SK-MEL-5 (cell line): ENCODE measurements around the gene VCAN. TPM values are rescaled to one million over a fixed set of nuclear protein-coding genes. Genes with fewer than 3 reads are reported as not detected.

Experiments used
- DNase-seq: peaks from one replicate; pipeline ENCODE4 v3.0.0-alpha.2; 2016; ENCODE audit warnings: low read depth, low spot score
- in situ Hi-C: cut with HindIII; loops from 2 replicates; pipeline ENCODE4 v1.10.0; 2016; ENCODE audit warnings: low sequenced_read_pairs, high pct_unique_total_duplicates, low pct_unique_long_range_greater_than_20kb
- total RNA-seq: library from RNA; depleted of rRNA; stranded (reverse); fragments of >200 nt; shearing (Covaris generic); gene quantifications from 2 replicates; pipeline ENCODE4 v1.2.3, GENCODE V29; 2014

VCAN gene
- total RNA-seq, 1 experiment from 2014 or later = 90.3 TPM

DNA sequence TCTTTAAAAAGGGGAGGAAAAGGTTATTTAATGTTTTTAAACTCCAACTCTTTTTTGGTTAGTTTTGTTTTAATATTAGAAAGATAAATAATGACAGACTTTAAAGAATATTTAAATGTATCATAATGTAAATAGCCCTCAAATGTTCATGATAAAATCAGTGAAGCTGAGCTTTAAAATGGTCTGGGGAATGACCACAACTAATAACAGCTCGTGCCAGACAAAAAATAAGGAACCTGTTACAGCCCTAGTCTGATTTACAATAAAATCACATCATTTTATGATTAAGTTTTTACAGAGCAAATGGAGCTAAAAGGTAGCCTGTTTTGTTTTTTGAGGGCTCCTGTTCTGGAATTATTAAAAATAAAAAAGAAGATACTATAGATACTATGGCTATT, 46.1 kb downstream of the VCAN start:
- in situ Hi-C loops = no loop called here

GRCh38 chr5:83518319-83519061, 46.9 kb downstream of the VCAN start:
- in situ Hi-C loops = no loop called here
- DNase-seq = no peak

More for the DNA sequence above, 46.1 kb downstream of the VCAN start:
- DNase-seq = no peak

GRCh38 chr5:83522446-83522845, 50.9 kb downstream of the VCAN start:
- in situ Hi-C loops = no loop called here
- no peak for DNase-seq

- DNase-seq = no peak
- in situ Hi-C loops = no loop called here
These were observed 52.4 kb downstream of the VCAN start for GRCh38 chr5:83523929-83524328.

- DNase-seq = no peak
- in situ Hi-C loops = no loop called here
These were observed 52.8 kb downstream of the VCAN start for GRCh38 chr5:83524345-83524744.

GRCh38 chr5:83524991-83525390, 53.4 kb downstream of the VCAN start:
- in situ Hi-C loops = no loop called here
- no peak for DNase-seq

DNA sequence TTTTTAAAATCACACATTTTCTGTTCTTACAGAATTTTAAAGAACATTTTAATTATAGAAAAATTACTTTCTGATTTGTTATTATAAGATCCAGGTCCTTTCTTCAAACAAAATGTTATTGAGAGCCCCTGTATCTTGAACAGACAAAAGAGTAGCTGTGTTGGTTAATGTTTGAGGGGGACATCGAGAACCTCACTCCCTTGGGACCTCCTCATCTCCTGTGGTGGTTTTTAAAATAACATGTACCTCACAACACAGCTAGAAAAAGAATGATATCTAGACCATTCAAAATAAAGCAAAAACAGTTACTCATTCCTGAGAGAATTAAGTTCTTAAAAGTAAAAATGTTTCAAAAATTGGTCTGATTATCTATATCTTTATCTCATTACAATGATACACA, 54.7 kb downstream of the VCAN start:
- in situ Hi-C loops = no loop called here

GRCh38 chr5:83527221-83527620, 55.7 kb downstream of the VCAN start:
- DNase-seq = no peak
- in situ Hi-C loops = no loop called here

More for the DNA sequence above, 54.7 kb downstream of the VCAN start:
- no peak for DNase-seq

DNA sequence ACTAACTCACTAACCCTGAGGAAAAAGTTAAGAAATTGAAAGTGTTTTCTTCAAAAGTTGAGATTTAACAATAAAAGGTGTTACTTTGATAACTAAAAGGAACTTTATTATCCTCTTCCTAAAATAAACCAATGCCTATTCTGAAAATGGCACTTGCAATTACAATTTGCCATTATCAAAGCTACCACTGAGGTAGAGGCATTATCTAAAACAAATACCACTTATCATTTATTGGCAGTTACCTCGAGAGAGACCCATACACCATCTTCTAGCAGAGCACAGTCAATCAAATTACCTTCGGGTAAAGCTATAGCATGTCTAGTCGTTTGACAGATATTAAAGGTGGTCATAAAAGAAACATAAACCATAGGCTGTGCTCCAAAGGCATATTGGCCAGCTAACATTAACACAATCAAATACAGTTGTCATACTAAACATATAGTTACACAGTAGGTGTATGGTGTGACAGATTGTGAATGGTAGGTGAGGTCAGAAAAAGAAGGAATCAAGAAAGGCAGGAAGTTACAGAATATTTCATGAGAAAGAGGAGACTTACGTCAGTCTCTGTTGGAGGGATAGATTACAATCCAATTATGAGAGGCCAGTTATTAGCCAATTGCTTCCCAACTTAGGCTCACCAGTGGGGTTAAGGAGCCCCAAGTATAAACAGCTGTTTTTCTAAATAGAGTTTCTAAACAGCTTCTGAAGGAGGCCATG, 56.3 kb downstream of the VCAN start:
- no peak for DNase-seq
- in situ Hi-C loops = no loop called here

DNA sequence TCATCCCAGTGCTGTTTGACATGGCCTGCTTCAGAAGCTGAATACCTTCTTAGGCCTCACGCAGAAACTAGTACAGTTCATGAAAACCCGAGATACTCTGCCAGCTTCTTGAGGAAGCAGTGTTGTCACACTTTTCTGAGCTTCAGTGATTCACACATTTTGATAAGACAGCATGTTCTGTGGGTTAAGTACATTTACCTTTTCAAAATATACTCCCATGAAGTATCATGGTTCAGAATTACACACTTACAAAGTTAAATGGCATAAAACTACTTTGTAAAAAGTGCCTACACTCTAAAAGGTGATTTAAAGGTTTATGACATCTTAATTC, 56.9 kb downstream of the VCAN start:
- in situ Hi-C loops = no loop called here
- DNase-seq = no peak

DNA sequence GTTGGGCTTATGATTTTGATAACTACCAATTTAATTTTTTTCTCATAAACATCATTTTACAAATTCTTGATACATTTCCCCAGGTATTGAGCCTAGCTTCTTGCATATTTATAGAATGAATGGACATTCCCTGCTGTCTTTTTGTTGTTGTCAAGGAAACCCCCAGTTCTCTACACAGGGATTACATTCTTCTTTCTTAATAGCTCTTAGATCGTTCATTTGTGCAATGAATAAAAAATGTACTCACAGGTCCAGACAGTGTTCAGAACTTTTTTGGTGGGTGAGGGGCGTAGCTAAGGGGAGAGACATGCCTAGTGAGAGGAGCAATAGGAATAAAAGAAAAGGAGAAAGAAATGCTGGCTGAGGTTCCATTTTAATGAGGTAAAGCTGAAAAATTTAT, 58.6 kb downstream of the VCAN start:
- in situ Hi-C loops = no loop called here
- DNase-seq = no peak

DNA sequence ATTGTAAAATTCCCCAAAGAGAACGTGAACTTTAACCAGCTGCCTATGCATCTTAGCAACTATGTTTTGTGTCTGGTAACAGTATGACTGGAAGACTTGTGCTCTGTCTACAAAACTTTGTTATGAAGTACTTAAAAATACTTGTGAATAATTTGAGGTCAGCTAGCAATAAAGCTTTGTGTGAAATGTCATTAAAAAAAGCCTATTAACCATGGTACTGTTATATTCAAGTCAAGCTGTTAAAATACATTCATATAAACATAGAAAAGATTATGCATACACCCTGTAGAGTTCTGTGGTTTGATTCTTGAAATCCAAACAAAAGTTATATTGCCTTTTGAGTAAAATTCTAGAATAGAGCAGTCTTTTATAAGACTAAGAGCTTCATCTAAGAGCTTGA, 60.1 kb downstream of the VCAN start:
- in situ Hi-C loops = no loop called here
- DNase-seq = no peak

GRCh38 chr5:83538786-83539462, 67.4 kb downstream of the VCAN start:
- in situ Hi-C loops = no loop called here
- no peak for DNase-seq

DNA sequence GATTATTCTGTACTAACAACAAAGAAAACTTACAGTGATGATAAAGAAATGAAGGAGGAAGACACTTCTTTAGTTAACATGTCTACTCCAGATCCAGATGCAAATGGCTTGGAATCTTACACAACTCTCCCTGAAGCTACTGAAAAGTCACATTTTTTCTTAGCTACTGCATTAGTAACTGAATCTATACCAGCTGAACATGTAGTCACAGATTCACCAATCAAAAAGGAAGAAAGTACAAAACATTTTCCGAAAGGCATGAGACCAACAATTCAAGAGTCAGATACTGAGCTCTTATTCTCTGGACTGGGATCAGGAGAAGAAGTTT, 67.9 kb downstream of the VCAN start:
- in situ Hi-C loops = no loop called here
- no peak for DNase-seq

DNA sequence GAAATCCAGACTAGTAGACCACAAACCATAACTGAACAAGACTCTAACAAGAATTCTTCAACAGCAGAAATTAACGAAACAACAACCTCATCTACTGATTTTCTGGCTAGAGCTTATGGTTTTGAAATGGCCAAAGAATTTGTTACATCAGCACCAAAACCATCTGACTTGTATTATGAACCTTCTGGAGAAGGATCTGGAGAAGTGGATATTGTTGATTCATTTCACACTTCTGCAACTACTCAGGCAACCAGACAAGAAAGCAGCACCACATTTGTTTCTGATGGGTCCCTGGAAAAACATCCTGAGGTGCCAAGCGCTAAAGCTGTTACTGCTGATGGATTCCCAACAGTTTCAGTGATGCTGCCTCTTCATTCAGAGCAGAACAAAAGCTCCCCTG, 68.6 kb downstream of the VCAN start:
- in situ Hi-C loops = no loop called here
- no peak for DNase-seq

- DNase-seq = no peak
- in situ Hi-C loops = no loop called here
These were observed 69.2 kb downstream of the VCAN start for GRCh38 chr5:83540783-83541182.

GRCh38 chr5:83542839-83543238, 71.3 kb downstream of the VCAN start:
- DNase-seq = no peak
- in situ Hi-C loops = no loop called here

GRCh38 chr5:83543898-83544297, 72.4 kb downstream of the VCAN start:
- no peak for DNase-seq
- in situ Hi-C loops = no loop called here

GRCh38 chr5:83547161-83547560, 75.6 kb downstream of the VCAN start:
- no peak for DNase-seq
- in situ Hi-C loops = no loop called here
